ENCODE results near the gene MAP2K5.

DNA sequence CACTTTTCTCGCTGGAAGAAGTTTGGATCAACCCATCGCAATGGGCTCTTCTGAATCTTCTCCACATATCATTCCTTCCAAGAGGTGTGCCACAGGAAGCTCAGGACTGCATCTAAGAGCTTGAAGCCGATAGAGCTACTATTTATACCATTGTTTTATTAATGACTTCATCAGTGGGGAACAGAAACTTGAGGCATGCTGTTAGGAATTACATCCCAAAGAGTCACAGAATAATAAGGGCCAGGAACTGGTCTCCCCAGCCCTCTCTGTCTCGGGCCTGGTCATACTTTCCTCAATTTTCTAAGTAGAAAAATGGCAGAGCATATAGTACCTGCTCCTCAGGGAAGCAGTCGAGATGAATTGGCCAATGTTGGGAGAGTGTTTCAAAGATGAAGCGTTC lies 38.4 kb upstream of the MAP2K5 start:
- TF ChIP-seq GATA2 (IDR thresholded peaks at IDR 0.05; ENCODE audit: low read depth, low read length) (no peak), GATA3 (IDR thresholded peaks at IDR 0.05; ENCODE audit: low read depth, low read length) (no peak)

Measured in SH-SY5Y (cell line).